Upper lobe of right lung (tissue), 1 donor: ENCODE data around the gene DMAC1. TPM values are rescaled to one million over a fixed set of nuclear protein-coding genes. Genes with fewer than 3 reads are reported as not detected.

Source experiments
- ATAC-seq: fragments of 200-7000 bp; cut with Tn5 transposase; one replicate; pipeline ENCODE4 v1.9.1; 2020; ENCODE audit warnings: mild to moderate bottlenecking, moderate library complexity
- DNase-seq: peaks from one replicate; pipeline ENCODE4 v3.0.0-alpha.2; 2020
- H3K27ac ChIP-seq: fragments of 200-600 bp; one replicate; pipeline ENCODE4 v1.8.0; 2022
- H3K27me3 ChIP-seq: fragments of 200-600 bp; one replicate; pipeline ENCODE4 v1.8.0; 2022; ENCODE audit warnings: mild to moderate bottlenecking
- H3K36me3 ChIP-seq: fragments of 200-600 bp; one replicate; pipeline ENCODE4 v1.8.0; 2022
- H3K4me1 ChIP-seq: fragments of 200-600 bp; one replicate; pipeline ENCODE4 v1.8.0; 2022
- H3K4me3 ChIP-seq: fragments of 200-600 bp; one replicate; pipeline ENCODE4 v1.8.0; 2022; ENCODE audit warnings: mild to moderate bottlenecking
- H3K9me3 ChIP-seq: fragments of 200-600 bp; one replicate; pipeline ENCODE4 v1.8.0; 2022
- intact Hi-C: fragments of 100-400 bp; cut with DNase I; formaldehyde crosslinking; loops from one replicate; pipeline ENCODE4 v1.11.0; 2022
- total RNA-seq: library from RNA; stranded (reverse); fragmentation: NEBNext Ultra II Directional; extraction: Animal tissue kit (Norgen Biotek cat#: 25700); gene quantifications from one replicate; pipeline ENCODE4 v1.2.1, GENCODE V29; 2021
- TF ChIP-seq, protein P1 (sequence below): fragments of 200-600 bp; IDR thresholded peaks from one replicate; pipeline ENCODE4 v1.8.0; 2022; ENCODE audit warnings: antibody characterized with exemption
- donor health status: DM: no; HTN: yes; CAD: no; lungs with severe emphysema.

The DMAC1 gene
- total RNA-seq, 1 donor from 2014 or later = 36.0 TPM

- intact Hi-C loops = no loop called here
- H3K9me3 ChIP-seq = no peaks in the 10 kb centered on the region
- H3K27ac ChIP-seq = no peak overlapping the region
- no peaks in the 10 kb centered on the region for H3K4me1 ChIP-seq
- ATAC-seq (no peak), DNase-seq (no peak)
- no peaks in the 10 kb centered on the region for H3K27me3 ChIP-seq
- no peaks in the 10 kb centered on the region for H3K36me3 ChIP-seq
- TF ChIP-seq, protein P1, sequence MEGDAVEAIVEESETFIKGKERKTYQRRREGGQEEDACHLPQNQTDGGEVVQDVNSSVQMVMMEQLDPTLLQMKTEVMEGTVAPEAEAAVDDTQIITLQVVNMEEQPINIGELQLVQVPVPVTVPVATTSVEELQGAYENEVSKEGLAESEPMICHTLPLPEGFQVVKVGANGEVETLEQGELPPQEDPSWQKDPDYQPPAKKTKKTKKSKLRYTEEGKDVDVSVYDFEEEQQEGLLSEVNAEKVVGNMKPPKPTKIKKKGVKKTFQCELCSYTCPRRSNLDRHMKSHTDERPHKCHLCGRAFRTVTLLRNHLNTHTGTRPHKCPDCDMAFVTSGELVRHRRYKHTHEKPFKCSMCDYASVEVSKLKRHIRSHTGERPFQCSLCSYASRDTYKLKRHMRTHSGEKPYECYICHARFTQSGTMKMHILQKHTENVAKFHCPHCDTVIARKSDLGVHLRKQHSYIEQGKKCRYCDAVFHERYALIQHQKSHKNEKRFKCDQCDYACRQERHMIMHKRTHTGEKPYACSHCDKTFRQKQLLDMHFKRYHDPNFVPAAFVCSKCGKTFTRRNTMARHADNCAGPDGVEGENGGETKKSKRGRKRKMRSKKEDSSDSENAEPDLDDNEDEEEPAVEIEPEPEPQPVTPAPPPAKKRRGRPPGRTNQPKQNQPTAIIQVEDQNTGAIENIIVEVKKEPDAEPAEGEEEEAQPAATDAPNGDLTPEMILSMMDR = no peak
- H3K4me3 ChIP-seq = no peak overlapping the region
These were observed 29.5 kb downstream of the DMAC1 start for GRCh38 chr9:7770111-7770510.

- TF ChIP-seq, protein P1 = no peak
- intact Hi-C loops = no loop called here
- Histone ChIP-seq H3K9me3 (no peaks in the 10 kb centered on the region), H3K36me3 (no peaks in the 10 kb centered on the region), H3K27ac (no peak overlapping the region), H3K4me3 (no peak overlapping the region), H3K27me3 (no peaks in the 10 kb centered on the region), H3K4me1 (no peaks in the 10 kb centered on the region)
- DNase-seq (no peak), ATAC-seq (no peak)
These were observed 37.0 kb downstream of the DMAC1 start for GRCh38 chr9:7762600-7762999.

DNA sequence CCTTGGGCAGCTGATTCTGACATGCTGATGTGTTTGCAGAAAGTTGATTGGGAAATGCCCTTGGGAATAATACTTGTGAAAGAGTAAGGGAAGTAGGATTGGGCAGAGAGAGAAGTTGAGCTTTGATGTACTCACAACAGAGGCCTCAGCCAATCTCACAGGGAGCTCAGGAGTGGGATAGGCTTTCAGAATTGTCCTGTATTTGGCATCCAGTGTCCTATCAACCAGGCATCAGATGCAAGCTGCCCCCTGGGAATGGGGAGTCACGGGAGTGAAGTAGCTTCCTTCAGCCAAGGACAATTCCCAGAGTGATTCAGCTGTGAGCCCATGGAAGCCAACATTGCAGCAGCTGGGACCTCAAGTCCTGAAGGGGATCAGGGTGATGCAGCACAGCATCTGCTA, 39.6 kb downstream of the DMAC1 start:
- no peaks in the 10 kb centered on the region for H3K4me1 ChIP-seq
- TF ChIP-seq, protein P1 = no peak
- H3K4me3 ChIP-seq = no peak overlapping the region
- H3K27me3 ChIP-seq = no peaks in the 10 kb centered on the region
- intact Hi-C loops = no loop called here
- H3K36me3 ChIP-seq = no peaks in the 10 kb centered on the region
- no peaks in the 10 kb centered on the region for H3K9me3 ChIP-seq
- H3K27ac ChIP-seq = no peak overlapping the region
- ATAC-seq = no peak
- DNase-seq = no peak

DNA sequence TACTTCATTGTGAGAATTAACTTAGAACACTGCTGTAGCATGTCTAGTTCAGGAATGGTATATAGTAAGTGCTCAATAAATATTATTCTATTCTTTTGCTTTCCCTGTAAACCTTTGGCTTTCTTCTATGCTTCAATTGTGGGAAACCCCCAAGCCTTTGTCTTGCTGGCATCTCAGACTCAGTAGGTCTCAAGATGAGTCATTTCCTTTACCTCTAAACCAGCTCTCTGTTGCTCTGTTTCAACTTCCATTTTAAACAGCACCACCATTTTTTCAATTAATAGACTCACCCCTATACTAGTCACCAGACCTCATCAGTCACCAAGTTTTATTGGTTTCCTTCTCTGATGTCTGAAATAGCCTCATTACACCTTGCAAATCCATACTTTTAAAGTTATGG, 43.5 kb downstream of the DMAC1 start:
- intact Hi-C loops = no loop called here
- no peaks in the 10 kb centered on the region for H3K27me3 ChIP-seq
- DNase-seq = no peak

GRCh38 chr9:7752481-7752880, 47.1 kb downstream of the DMAC1 start:
- TF ChIP-seq, protein P1 = no peak
- Histone ChIP-seq H3K27ac (no peak overlapping the region), H3K36me3 (no peaks in the 10 kb centered on the region), H3K4me3 (no peak overlapping the region), H3K27me3 (no peaks in the 10 kb centered on the region), H3K4me1 (no peaks in the 10 kb centered on the region), H3K9me3 (no peaks in the 10 kb centered on the region)
- DNase-seq (no peak), ATAC-seq (no peak)
- intact Hi-C loops = no loop called here

More for the DNA sequence above, 43.5 kb downstream of the DMAC1 start:
- TF ChIP-seq, protein P1 = no peak
- no peaks in the 10 kb centered on the region for H3K9me3 ChIP-seq
- H3K4me1 ChIP-seq = no peaks in the 10 kb centered on the region
- H3K4me3 ChIP-seq = no peak overlapping the region
- no peaks in the 10 kb centered on the region for H3K36me3 ChIP-seq
- H3K27ac ChIP-seq = no peak overlapping the region
- ATAC-seq = no peak
